ENCODE data around the gene DIAPH2.

Gene DIAPH2

GRCh38 chrX:97517763-97518162 is 833.1 kb downstream of the DIAPH2 start:
- DNase-seq = no peak

GRCh38 chrX:97522307-97522706 is 837.7 kb downstream of the DIAPH2 start:
- no peak for DNase-seq

GRCh38 chrX:97524340-97524739 is 839.7 kb downstream of the DIAPH2 start:
- DNase-seq = no peak

GRCh38 chrX:97524997-97525396 is 840.4 kb downstream of the DIAPH2 start:
- no peak for DNase-seq

GRCh38 chrX:97525981-97526380 is 841.3 kb downstream of the DIAPH2 start:
- no peak for DNase-seq

GRCh38 chrX:97527725-97528124 is 843.1 kb downstream of the DIAPH2 start:
- DNase-seq = no peak

- no peak for DNase-seq
These were observed 845.0 kb downstream of the DIAPH2 start for GRCh38 chrX:97529536-97530200.

- no peak for DNase-seq
These were observed 847.2 kb downstream of the DIAPH2 start for GRCh38 chrX:97531825-97532224.

GRCh38 chrX:97538745-97539144 is 854.1 kb downstream of the DIAPH2 start:
- DNase-seq = no peak

GRCh38 chrX:97539970-97540519 is 855.4 kb downstream of the DIAPH2 start:
- DNase-seq = no peak

- no peak for DNase-seq
These were observed 863.4 kb downstream of the DIAPH2 start for GRCh38 chrX:97547877-97548578.

GRCh38 chrX:97551821-97552220 is 867.2 kb downstream of the DIAPH2 start:
- no peak for DNase-seq

GRCh38 chrX:97553833-97554232 is 869.2 kb downstream of the DIAPH2 start:
- DNase-seq = no peak

GRCh38 chrX:97556359-97556758 is 871.7 kb downstream of the DIAPH2 start:
- DNase-seq = no peak

- peak; percentile 18 for DNase-seq
These were observed 879.0 kb downstream of the DIAPH2 start for GRCh38 chrX:97563531-97564133.

GRCh38 chrX:97564496-97564895 is 879.9 kb downstream of the DIAPH2 start:
- no peak for DNase-seq

GRCh38 chrX:97587171-97587570 is 902.5 kb downstream of the DIAPH2 start:
- no peak for DNase-seq

- DNase-seq = no peak
These were observed 910.1 kb downstream of the DIAPH2 start for GRCh38 chrX:97594646-97595224.

GRCh38 chrX:97597954-97598353 is 913.3 kb downstream of the DIAPH2 start:
- no peak for DNase-seq

GRCh38 chrX:97602465-97603258 is 918.0 kb downstream of the DIAPH2 start:
- DNase-seq = no peak

GRCh38 chrX:97605271-97605670 is 920.6 kb downstream of the DIAPH2 start:
- no peak for DNase-seq

GRCh38 chrX:97609357-97609756 is 924.7 kb downstream of the DIAPH2 start:
- DNase-seq = no peak

GRCh38 chrX:97609938-97610337 is 925.3 kb downstream of the DIAPH2 start:
- DNase-seq = no peak

Data from NCI-H1694 (cell line).